A549 (cell line): Measurements from ENCODE around the gene NT5C2. TPM values are rescaled to one million over a fixed set of nuclear protein-coding genes. Genes with fewer than 3 reads are reported as not detected.

Experiments used
- ATAC-seq, 2 experiments: fragments of 200-7000 bp in 1 of 2; fragments of >200 bp in 1 of 2; cut with Nextera tagmentation in 1 of 2; cut with Tn5 transposase in 1 of 2; 3 replicates each; pipeline versions ENCODE4 v1.8.0 to v1.9.1; 2018 to 2020; ENCODE audit warnings: mild to moderate bottlenecking in 1 of 2, moderate library complexity in 1 of 2
- CTCF ChIA-PET: fragments of 300-600 bp; sonication (Branson Sonifier 250); formaldehyde crosslinking; extraction: SDS; loops from one replicate; lab custom pipeline; 2021; ENCODE audit warnings: antibody characterized with exemption, inconsistent platforms; lab: Yijun Ruan, JAX
- POLR2A ChIA-PET: fragments of 350-600 bp; formaldehyde crosslinking; extraction: SDS; loops from one replicate; lab custom pipeline; 2021; ENCODE audit warnings: antibody characterized with exemption, inconsistent platforms; lab: Yijun Ruan, JAX
- DNase-seq, 2 experiments: peaks; one replicate each; pipeline versions ENCODE4 v3.0.0 to v3.0.0-alpha.2; 2011 to 2016; ENCODE audit warnings: low read depth in 1 of 2, low spot score in 1 of 2
- FAIRE-seq: peaks from 2 replicates; lab custom pipeline; 2011; peaks lifted over from hg19 to GRCh38; lab: Jason Lieb, UNC
- H3K27ac ChIP-seq, 2 experiments: fragments of >200 bp; sonication (Bioruptor Twin); formaldehyde crosslinking; 3 replicates each; pipeline ENCODE4 v1.5.1; 2016 to 2017
- H3K4me1 ChIP-seq: fragments of >200 bp; sonication (Bioruptor Twin); formaldehyde crosslinking; 3 replicates; pipeline ENCODE4 v1.6.1; 2016
- H3K4me2 ChIP-seq: fragments of >200 bp; sonication (Bioruptor Twin); formaldehyde crosslinking; 3 replicates; pipeline ENCODE4 v1.6.1; 2016
- H3K4me3 ChIP-seq: fragments of >200 bp; sonication (Bioruptor Twin); formaldehyde crosslinking; 3 replicates; pipeline ENCODE4 v1.5.1; 2016
- H3K9me3 ChIP-seq: fragments of >200 bp; sonication (Bioruptor Twin); formaldehyde crosslinking; 3 replicates; pipeline ENCODE4 v1.6.1; 2016
- CBX8 ChIP-seq: fragments of 200-600 bp; sonication (generic); IDR thresholded peaks from 2 replicates; pipeline ENCODE4 v1.6.1; 2016
- CEBPB ChIP-seq, 2 experiments: fragments of >200 bp in 1 of 2; sonication (Bioruptor Twin) in 1 of 2; formaldehyde crosslinking in 1 of 2; IDR thresholded peaks; 2 replicates each; pipeline ENCODE4 v1.6.1; 2012 to 2016
- ESRRA ChIP-seq: fragments of 150-350 bp; IDR thresholded peaks from 2 replicates; pipeline ENCODE4 v1.6.1; 2014; ENCODE audit warnings: mild to moderate bottlenecking, low read length, borderline replicate concordance
- FOSL2 ChIP-seq, 2 experiments: fragments of 450-650 bp in 1 of 2; fragments of >200 bp in 1 of 2; sonication (Bioruptor Twin) in 1 of 2; formaldehyde crosslinking; IDR thresholded peaks; 2 replicates each; pipeline versions ENCODE4 v1.5.0 to v1.6.1; 2016 to 2020; ENCODE audit warnings: mild to moderate bottlenecking in 1 of 2, moderate library complexity in 1 of 2
- FOXS1 ChIP-seq: fragments of 250-450 bp; sonication (Bioruptor Pico); IDR thresholded peaks from 2 replicates; pipeline ENCODE4 v1.5.0; 2020; ENCODE audit warnings: mild to moderate bottlenecking, moderate library complexity
- GATA3 ChIP-seq: IDR thresholded peaks from 2 replicates; pipeline ENCODE4 v1.6.1; 2012; ENCODE audit warnings: borderline replicate concordance
- HEYL ChIP-seq: fragments of 250-450 bp; sonication (Bioruptor Pico); IDR thresholded peaks from 2 replicates; pipeline ENCODE4 v1.8.0; 2021; ENCODE audit warnings: mild to moderate bottlenecking, moderate library complexity
- HOXA7 ChIP-seq: fragments of 250-450 bp; sonication (Bioruptor Pico); IDR thresholded peaks from 2 replicates; pipeline ENCODE4 v1.5.0; 2020; ENCODE audit warnings: mild to moderate bottlenecking, moderate library complexity
- JUNB ChIP-seq: fragments of >200 bp; sonication (Bioruptor Twin); formaldehyde crosslinking; IDR thresholded peaks from 2 replicates; pipeline ENCODE4 v1.6.1; 2016
- KDM1A ChIP-seq: fragments of 200-600 bp; sonication (generic); IDR thresholded peaks from 2 replicates; pipeline ENCODE4 v1.6.1; 2016; ENCODE audit warnings: low read depth, mild to moderate bottlenecking
- MYC ChIP-seq: IDR thresholded peaks from 2 replicates; pipeline ENCODE4 v1.6.1; 2012; ENCODE audit warnings: mild to moderate bottlenecking, inconsistent platforms, low read length, improper control_type of control experiment, borderline replicate concordance
- NPAS2 ChIP-seq: fragments of 250-450 bp; sonication (Bioruptor Pico); IDR thresholded peaks from 2 replicates; pipeline ENCODE4 v1.8.0; 2022; ENCODE audit warnings: mild to moderate bottlenecking, moderate library complexity, borderline replicate concordance
- NR3C1 ChIP-seq: fragments of >200 bp; sonication (Bioruptor Twin); formaldehyde crosslinking; IDR thresholded peaks from 3 replicates; pipeline ENCODE4 v1.6.1; 2017
- PHF8 ChIP-seq: fragments of 200-600 bp; sonication (generic); IDR thresholded peaks from 2 replicates; pipeline ENCODE4 v1.6.1; 2016; ENCODE audit warnings: low read depth, mild to moderate bottlenecking, antibody characterized with exemption, moderate library complexity, borderline replicate concordance
- POLR2AphosphoS2 ChIP-seq: conservative IDR thresholded peaks from 2 replicates; pipeline ENCODE4 v1.6.1; 2012; ENCODE audit warnings: low read length, improper control_type of control experiment, inconsistent platforms
- RAD21 ChIP-seq, 2 experiments: fragments of >200 bp in 1 of 2; sonication (Bioruptor Twin) in 1 of 2; formaldehyde crosslinking in 1 of 2; IDR thresholded peaks in 1 of 2; conservative IDR thresholded peaks in 1 of 2; 2 replicates in 1 of 2; 3 replicates in 1 of 2; pipeline ENCODE4 v1.6.1; 2012 to 2018; ENCODE audit warnings: inconsistent platforms in 1 of 2
- RCOR1 ChIP-seq: fragments of 150-350 bp; IDR thresholded peaks from 2 replicates; pipeline ENCODE4 v1.6.1; 2014; ENCODE audit warnings: antibody characterized with exemption, low read length, low read depth
- RFX5 ChIP-seq: fragments of 450-650 bp; IDR thresholded peaks from 2 replicates; pipeline ENCODE4 v1.7.1; 2014; ENCODE audit warnings: antibody characterized with exemption, mild to moderate bottlenecking, moderate library complexity
- TFCP2L1 ChIP-seq: fragments of 250-450 bp; sonication (Bioruptor Pico); IDR thresholded peaks from 2 replicates; pipeline ENCODE4 v1.5.0; 2021; ENCODE audit warnings: mild to moderate bottlenecking
- TP53 ChIP-seq: fragments of 250-450 bp; sonication (Bioruptor Pico); IDR thresholded peaks from 2 replicates; pipeline ENCODE4 v1.5.0; 2021; ENCODE audit warnings: mild to moderate bottlenecking, moderate library complexity
- ZFP36 ChIP-seq: fragments of 450-650 bp; IDR thresholded peaks from 2 replicates; pipeline ENCODE4 v1.6.1; 2014; ENCODE audit warnings: borderline replicate concordance; ENCODE audit not compliant: partially characterized antibody
- WGBS: methylation state at CpG from one replicate; pipeline ENCODE4 v1.1.6; 2017; ENCODE audit errors: missing lambda C conversion rate; 5-methylcytosine and 5-hydroxymethylcytosine counted together
- polyA plus RNA-seq, 4 experiments: library from polyadenylated mRNA; depleted of rRNA in 3 of 4; stranded (reverse); fragments of >200 nt; fragmentation: RNase III in 1 of 4; extraction: RNeasy Plus Mini Kit Qiagen cat#74134 plus additional on column Dnase treatment in 1 of 4; gene quantifications; 2 replicates in 3 of 4; 3 replicates in 1 of 4; pipeline ENCODE4 v1.2.3, GENCODE V29; 2011 to 2017
- TF ChIP-seq, protein P1 (sequence below): IDR thresholded peaks from 2 replicates; pipeline ENCODE4 v1.6.1; 2012; ENCODE audit warnings: low read depth, borderline replicate concordance
- TF ChIP-seq, protein P2 (sequence below): fragments of 250-450 bp; sonication (Bioruptor Pico); IDR thresholded peaks from 2 replicates; pipeline ENCODE4 v1.5.0; 2021; ENCODE audit warnings: mild to moderate bottlenecking, moderate library complexity, borderline replicate concordance
- TF ChIP-seq, protein P3 (sequence below): fragments of >200 bp; sonication (Bioruptor Twin); formaldehyde crosslinking; IDR thresholded peaks from 3 replicates; pipeline ENCODE4 v1.6.1; 2016
- TF ChIP-seq, protein P4 (sequence below): fragments of >200 bp; sonication (Bioruptor Twin); formaldehyde crosslinking; IDR thresholded peaks from 3 replicates; pipeline ENCODE4 v1.5.1; 2016
- TF ChIP-seq, protein P5 (sequence below): fragments of 150-350 bp; IDR thresholded peaks from 2 replicates; pipeline ENCODE4 v1.6.1; 2014; ENCODE audit warnings: low read depth, mild to moderate bottlenecking, low read length

NT5C2 gene
- polyA plus RNA-seq, 2 of the 4 experiments (the other 2 are of a cell fraction) = 86.4 to 177 TPM

DNA sequence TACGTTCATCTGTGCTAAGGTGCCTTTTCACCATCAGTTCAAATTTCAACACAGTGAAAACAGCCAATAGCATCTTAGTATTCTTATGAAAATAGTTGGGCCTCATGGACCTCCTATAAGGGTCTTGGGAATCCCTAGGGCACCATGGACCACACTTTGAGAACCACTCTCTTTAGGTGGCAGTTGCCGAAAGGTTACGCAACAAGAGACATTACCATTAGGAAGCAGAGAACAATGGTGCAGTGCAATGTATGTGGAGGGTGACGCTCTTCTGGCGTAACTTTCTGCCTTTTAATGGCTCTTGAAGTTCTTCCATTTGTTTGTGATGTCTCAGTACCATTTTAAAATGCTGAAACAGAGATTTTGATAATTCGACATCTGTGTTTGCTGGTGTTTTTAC lies 143.8 kb downstream of the NT5C2 start:
- WGBS = 96% methylated on average over 6 of the region's 6 CpGs
- no peak overlapping the region for H3K27ac ChIP-seq
- peaks cover 3% of the 10 kb centered on the region; the same call in 2 of the 3 replicates for H3K4me1 ChIP-seq
- CTCF ChIA-PET = interaction anchor here (0.7 to 7.7 kb wide), 3 partner anchors 13 to 187 kb away, joined by 3 to 53 read pairs (median 3); partner anchors contain the start of gene CNNM2
- POLR2A ChIA-PET = no interaction called here
- H3K4me3 ChIP-seq = no peak overlapping the region
- H3K4me2 ChIP-seq = no peak overlapping the region
- peak; percentile 34 to 73; a peak in 2 of 4 replicates for TF ChIP-seq CEBPB (IDR thresholded peaks at IDR 0.05)
- TF ChIP-seq, protein P1, sequence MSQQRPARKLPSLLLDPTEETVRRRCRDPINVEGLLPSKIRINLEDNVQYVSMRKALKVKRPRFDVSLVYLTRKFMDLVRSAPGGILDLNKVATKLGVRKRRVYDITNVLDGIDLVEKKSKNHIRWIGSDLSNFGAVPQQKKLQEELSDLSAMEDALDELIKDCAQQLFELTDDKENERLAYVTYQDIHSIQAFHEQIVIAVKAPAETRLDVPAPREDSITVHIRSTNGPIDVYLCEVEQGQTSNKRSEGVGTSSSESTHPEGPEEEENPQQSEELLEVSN = no peak
- TF ChIP-seq, all 56 proteins: peak for 1
- DNase-seq (no peak), ATAC-seq (no peak), FAIRE-seq (no peak)
- no peaks in the 10 kb centered on the region for H3K9me3 ChIP-seq

DNA sequence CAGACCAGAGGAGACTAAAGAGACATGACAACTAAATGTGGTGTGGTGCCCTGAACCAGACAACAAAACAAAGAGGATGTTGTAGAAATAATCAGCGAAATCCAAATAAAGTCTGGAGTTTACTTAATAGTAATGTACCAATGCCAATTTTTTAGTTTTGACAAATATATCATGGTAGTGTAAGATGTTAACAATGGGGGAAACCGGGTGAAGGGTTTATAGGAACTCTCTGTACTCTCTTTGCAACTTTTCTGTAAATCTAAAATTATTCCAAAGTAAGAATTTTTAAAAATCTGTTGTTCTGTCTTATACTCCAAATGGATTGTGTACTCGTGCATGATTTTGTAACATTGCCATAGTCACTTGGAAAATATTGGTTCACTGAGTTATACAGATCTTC lies 145.7 kb downstream of the NT5C2 start:
- POLR2A ChIA-PET = no interaction called here
- CTCF ChIA-PET = interaction anchor here (0.6 to 1.5 kb wide), 3 partner anchors 18 to 363 kb away, joined by 3 to 4 read pairs (median 3); no protein-coding TSS in a partner anchor
- Histone ChIP-seq H3K4me2 (no peak overlapping the region), H3K4me3 (no peak overlapping the region), H3K9me3 (no peaks in the 10 kb centered on the region), H3K4me1 (no peaks in the 10 kb centered on the region), H3K27ac (no peak overlapping the region)
- FAIRE-seq (no peak), ATAC-seq (no peak), DNase-seq (no peak)
- TF ChIP-seq NR3C1 = no peak
- no peak for TF ChIP-seq TP53 (CRISPR knock-in tag)
- TF ChIP-seq GATA3 = no peak
- no peak for TF ChIP-seq RCOR1
- no peak for TF ChIP-seq JUNB
- TF ChIP-seq ESRRA = no peak
- TF ChIP-seq CBX8 = no peak
- TF ChIP-seq PHF8 = no peak
- TF ChIP-seq NPAS2 (CRISPR knock-in tag) = no peak
- TF ChIP-seq, protein P2, sequence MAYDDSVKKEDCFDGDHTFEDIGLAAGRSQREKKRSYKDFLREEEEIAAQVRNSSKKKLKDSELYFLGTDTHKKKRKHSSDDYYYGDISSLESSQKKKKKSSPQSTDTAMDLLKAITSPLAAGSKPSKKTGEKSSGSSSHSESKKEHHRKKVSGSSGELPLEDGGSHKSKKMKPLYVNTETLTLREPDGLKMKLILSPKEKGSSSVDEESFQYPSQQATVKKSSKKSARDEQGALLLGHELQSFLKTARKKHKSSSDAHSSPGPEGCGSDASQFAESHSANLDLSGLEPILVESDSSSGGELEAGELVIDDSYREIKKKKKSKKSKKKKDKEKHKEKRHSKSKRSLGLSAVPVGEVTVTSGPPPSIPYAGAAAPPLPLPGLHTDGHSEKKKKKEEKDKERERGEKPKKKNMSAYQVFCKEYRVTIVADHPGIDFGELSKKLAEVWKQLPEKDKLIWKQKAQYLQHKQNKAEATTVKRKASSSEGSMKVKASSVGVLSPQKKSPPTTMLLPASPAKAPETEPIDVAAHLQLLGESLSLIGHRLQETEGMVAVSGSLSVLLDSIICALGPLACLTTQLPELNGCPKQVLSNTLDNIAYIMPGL (CRISPR knock-in tag) = no peak
- TF ChIP-seq POLR2AphosphoS2 = no peak
- TF ChIP-seq HEYL = no peak
- no peak for TF ChIP-seq FOXS1 (CRISPR knock-in tag)
- 44% methylated on average over 3 of the region's 3 CpGs for WGBS

DNA sequence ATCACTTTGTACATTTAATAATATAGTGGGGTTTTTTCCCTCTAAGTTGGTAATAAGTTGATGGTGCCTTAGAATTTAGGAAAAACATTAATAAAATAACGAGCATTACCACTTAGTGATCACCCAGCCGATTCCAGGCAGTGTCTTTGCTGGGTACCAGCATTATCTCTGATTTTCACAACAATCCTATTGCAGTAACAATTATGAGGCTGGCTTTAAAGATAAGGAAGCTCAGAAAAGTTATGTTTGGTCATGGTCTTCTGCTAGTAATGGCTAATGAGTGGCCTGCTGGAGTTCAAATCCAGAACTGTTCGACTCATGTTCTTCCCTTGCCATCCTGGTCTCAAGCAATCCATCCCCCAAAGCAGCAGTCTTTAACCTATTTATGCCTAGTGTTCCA lies 147.1 kb downstream of the NT5C2 start:
- Histone ChIP-seq H3K9me3 (no peaks in the 10 kb centered on the region), H3K4me3 (no peak overlapping the region), H3K4me1 (no peaks in the 10 kb centered on the region), H3K4me2 (no peak overlapping the region), H3K27ac (no peak overlapping the region)
- WGBS = 87% methylated on average over 3 of the region's 3 CpGs
- DNase-seq (no peak), FAIRE-seq (no peak), ATAC-seq (no peak)
- ChIA-PET POLR2A (no interaction called here), CTCF (interaction anchor here (0.5 to 1.8 kb wide), 5 partner anchors 19 to 212 kb away, joined by 3 to 7 read pairs (median 3); no protein-coding TSS in a partner anchor)
- no peak for TF ChIP-seq RFX5
- TF ChIP-seq, protein P3, sequence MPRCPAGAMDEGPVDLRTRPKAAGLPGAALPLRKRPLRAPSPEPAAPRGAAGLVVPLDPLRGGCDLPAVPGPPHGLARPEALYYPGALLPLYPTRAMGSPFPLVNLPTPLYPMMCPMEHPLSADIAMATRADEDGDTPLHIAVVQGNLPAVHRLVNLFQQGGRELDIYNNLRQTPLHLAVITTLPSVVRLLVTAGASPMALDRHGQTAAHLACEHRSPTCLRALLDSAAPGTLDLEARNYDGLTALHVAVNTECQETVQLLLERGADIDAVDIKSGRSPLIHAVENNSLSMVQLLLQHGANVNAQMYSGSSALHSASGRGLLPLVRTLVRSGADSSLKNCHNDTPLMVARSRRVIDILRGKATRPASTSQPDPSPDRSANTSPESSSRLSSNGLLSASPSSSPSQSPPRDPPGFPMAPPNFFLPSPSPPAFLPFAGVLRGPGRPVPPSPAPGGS = no peak
- no peak for TF ChIP-seq FOXS1 (CRISPR knock-in tag)
- TF ChIP-seq FOSL2 (IDR thresholded peaks at IDR 0.05) = no peak
- TF ChIP-seq FOSL2 (CRISPR knock-in tag; IDR thresholded peaks at IDR 0.05) = no peak
- TF ChIP-seq MYC = no peak
- TF ChIP-seq KDM1A = no peak
- TF ChIP-seq ZFP36 = no peak
- no peak for TF ChIP-seq HOXA7 (CRISPR knock-in tag)
- no peak for TF ChIP-seq TFCP2L1
- no peak for TF ChIP-seq ESRRA
- TF ChIP-seq, protein P4, sequence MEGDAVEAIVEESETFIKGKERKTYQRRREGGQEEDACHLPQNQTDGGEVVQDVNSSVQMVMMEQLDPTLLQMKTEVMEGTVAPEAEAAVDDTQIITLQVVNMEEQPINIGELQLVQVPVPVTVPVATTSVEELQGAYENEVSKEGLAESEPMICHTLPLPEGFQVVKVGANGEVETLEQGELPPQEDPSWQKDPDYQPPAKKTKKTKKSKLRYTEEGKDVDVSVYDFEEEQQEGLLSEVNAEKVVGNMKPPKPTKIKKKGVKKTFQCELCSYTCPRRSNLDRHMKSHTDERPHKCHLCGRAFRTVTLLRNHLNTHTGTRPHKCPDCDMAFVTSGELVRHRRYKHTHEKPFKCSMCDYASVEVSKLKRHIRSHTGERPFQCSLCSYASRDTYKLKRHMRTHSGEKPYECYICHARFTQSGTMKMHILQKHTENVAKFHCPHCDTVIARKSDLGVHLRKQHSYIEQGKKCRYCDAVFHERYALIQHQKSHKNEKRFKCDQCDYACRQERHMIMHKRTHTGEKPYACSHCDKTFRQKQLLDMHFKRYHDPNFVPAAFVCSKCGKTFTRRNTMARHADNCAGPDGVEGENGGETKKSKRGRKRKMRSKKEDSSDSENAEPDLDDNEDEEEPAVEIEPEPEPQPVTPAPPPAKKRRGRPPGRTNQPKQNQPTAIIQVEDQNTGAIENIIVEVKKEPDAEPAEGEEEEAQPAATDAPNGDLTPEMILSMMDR = no peak
- TF ChIP-seq, protein P5, sequence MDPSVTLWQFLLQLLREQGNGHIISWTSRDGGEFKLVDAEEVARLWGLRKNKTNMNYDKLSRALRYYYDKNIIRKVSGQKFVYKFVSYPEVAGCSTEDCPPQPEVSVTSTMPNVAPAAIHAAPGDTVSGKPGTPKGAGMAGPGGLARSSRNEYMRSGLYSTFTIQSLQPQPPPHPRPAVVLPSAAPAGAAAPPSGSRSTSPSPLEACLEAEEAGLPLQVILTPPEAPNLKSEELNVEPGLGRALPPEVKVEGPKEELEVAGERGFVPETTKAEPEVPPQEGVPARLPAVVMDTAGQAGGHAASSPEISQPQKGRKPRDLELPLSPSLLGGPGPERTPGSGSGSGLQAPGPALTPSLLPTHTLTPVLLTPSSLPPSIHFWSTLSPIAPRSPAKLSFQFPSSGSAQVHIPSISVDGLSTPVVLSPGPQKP = no peak
- TF ChIP-seq RAD21 (conservative IDR thresholded peaks at IDR 0.05 in 1 of 2, IDR thresholded peaks at IDR 0.05 in 1 of 2) = no peak
- no peak for TF ChIP-seq CBX8
